Measurements from ENCODE around the gene SLC16A13.
"Not testable (repeated sequence)": the region's sequence is repeated elsewhere in the genome, so short reads cannot be mapped to it uniquely, and the experiment has no call there.

SLC16A13 gene

DNA sequence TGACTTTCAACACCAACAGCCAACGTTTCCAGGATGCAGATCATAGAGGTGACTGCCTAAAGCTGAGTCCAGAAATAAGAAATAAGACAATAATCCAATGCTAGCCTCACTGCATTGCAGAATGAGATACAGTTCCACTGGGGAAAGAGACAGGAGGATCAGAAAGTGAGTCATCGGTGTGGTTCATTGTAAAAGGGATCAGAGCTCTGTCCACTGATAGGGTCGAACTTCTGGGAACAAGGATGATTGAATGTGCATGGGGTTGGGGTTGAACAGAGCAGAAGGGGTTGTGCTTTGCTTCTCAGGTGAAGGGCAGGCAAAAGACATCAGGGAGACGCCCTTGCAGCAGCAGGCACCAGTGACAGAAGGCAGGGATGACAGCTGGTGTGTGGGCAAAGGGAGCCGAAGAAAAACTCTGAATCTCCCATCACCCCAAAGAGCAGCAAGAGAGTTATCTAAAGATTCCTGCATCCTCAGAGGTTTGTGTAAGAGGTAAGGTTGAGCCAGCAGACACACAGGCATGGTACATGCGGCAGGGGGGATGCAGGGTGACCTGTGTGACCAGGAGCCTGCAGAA lies 27.8 kb downstream of the SLC16A13 start:
- Mint-ChIP-seq H3K9me3 (peaks cover 6 to 15% of the 10 kb centered on the region in 2 donors), H3K4me1 (peaks cover 14% of the 10 kb centered on the region), H3K27ac (no peak overlapping the region), H3K4me3 (no peak overlapping the region), H3K27me3 (peaks cover 17% of the 10 kb centered on the region)
- no peak for ATAC-seq
- DNase-seq = no peak

- H3K27ac Mint-ChIP-seq = no peak overlapping the region
- peaks cover 17% of the 10 kb centered on the region for H3K27me3 Mint-ChIP-seq
- peaks cover 13 to 21% of the 10 kb centered on the region in 2 donors for H3K9me3 Mint-ChIP-seq
- DNase-seq = no peak
- H3K4me1 Mint-ChIP-seq = peaks cover 14% of the 10 kb centered on the region
- H3K4me3 Mint-ChIP-seq = no peak overlapping the region
- ATAC-seq = no peak
Measured at GRCh38 chr17:7064261-7064660, 28.4 kb downstream of the SLC16A13 start.

- Mint-ChIP-seq H3K27ac (no peak overlapping the region), H3K4me3 (no peak overlapping the region), H3K9me3 (peaks cover 13 to 25% of the 10 kb centered on the region in 2 donors), H3K27me3 (peaks cover 17% of the 10 kb centered on the region), H3K4me1 (no peaks in the 10 kb centered on the region)
- DNase-seq (no peak), ATAC-seq (no peak)
Measured at GRCh38 chr17:7067198-7067597, 31.4 kb downstream of the SLC16A13 start.

- no peak overlapping the region for H3K4me3 Mint-ChIP-seq
- no peak overlapping the region for H3K27ac Mint-ChIP-seq
- peaks cover 9% of the 10 kb centered on the region for H3K27me3 Mint-ChIP-seq
- peaks cover 13 to 25% of the 10 kb centered on the region in 2 donors for H3K9me3 Mint-ChIP-seq
- no peak for ATAC-seq
- no peak for DNase-seq
- H3K4me1 Mint-ChIP-seq = no peaks in the 10 kb centered on the region
Measured at GRCh38 chr17:7068268-7068667, 32.5 kb downstream of the SLC16A13 start.

- Mint-ChIP-seq H3K27me3 (no peaks in the 10 kb centered on the region), H3K27ac (no peak overlapping the region), H3K9me3 (peaks cover 13 to 25% of the 10 kb centered on the region in 2 donors), H3K4me1 (no peaks in the 10 kb centered on the region), H3K4me3 (no peak overlapping the region)
- ATAC-seq (no peak), DNase-seq (no peak)
Measured at GRCh38 chr17:7070712-7071111, 34.9 kb downstream of the SLC16A13 start.

DNA sequence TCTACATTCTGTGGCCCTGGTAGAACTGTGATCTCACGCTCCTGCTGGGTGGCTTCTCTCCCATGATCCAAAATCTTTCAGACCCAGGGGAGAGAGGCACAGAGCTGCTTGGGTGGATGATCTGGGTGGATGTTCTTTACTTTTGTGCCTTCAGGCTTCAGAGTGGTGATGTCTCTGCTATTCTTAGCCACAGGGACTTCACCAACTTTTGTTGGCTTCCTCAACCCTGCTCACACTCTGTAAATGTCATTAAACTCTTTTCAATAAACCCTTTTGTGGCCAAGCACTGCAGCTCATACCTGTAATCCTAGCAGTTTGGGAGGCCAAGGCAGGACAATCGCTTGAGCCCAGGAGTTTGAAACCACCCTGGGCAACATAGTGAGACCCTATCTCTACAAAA lies 36.6 kb downstream of the SLC16A13 start:
- Mint-ChIP-seq H3K9me3 (peaks cover 13 to 23% of the 10 kb centered on the region in 2 donors), H3K4me1 (no peaks in the 10 kb centered on the region), H3K27ac (no peak overlapping the region), H3K27me3 (no peaks in the 10 kb centered on the region), H3K4me3 (no peak overlapping the region)
- no peak for DNase-seq
- ATAC-seq = no peak

GRCh38 chr17:7074931-7075330 lies 39.1 kb downstream of the SLC16A13 start:
- peaks cover 2% of the 10 kb centered on the region for H3K4me1 Mint-ChIP-seq
- H3K4me3 Mint-ChIP-seq = no peak overlapping the region
- DNase-seq (no peak), ATAC-seq (no peak)
- no peaks in the 10 kb centered on the region for H3K27me3 Mint-ChIP-seq
- no peaks in the 10 kb centered on the region for H3K9me3 Mint-ChIP-seq
- no peak overlapping the region for H3K27ac Mint-ChIP-seq

GRCh38 chr17:7077911-7078546 lies 42.2 kb downstream of the SLC16A13 start:
- no peaks in the 10 kb centered on the region for H3K9me3 Mint-ChIP-seq
- ATAC-seq (no peak), DNase-seq (no peak)
- H3K27me3 Mint-ChIP-seq = peaks cover 6% of the 10 kb centered on the region
- no peak overlapping the region for H3K27ac Mint-ChIP-seq
- no peak overlapping the region for H3K4me3 Mint-ChIP-seq
- peaks cover 17% of the 10 kb centered on the region for H3K4me1 Mint-ChIP-seq

DNA sequence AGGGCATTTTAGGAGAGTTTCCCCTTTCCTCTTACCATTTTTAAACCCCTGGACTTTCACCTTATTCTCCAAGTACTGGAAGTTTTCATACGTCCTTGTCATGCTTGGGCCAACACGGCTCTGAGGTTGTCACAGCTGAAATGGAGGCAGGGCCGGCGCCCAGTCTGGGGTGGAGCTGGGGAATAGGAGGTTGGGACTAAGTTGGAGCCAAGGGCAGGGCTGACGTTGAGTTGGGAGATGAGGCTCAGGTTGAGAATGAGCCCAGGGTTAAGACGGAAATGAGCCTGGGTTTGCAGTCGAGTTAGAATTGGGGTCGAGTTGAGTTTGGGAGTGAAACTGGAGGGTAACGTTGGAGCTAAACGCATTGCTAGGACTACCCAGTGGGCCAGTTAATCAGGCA lies 42.9 kb downstream of the SLC16A13 start:
- DNase-seq (no peak), ATAC-seq (no peak)
- peaks cover 12% of the 10 kb centered on the region for H3K27me3 Mint-ChIP-seq
- H3K4me1 Mint-ChIP-seq = peaks cover 17% of the 10 kb centered on the region
- H3K4me3 Mint-ChIP-seq = no peak overlapping the region
- no peak overlapping the region for H3K27ac Mint-ChIP-seq
- no peaks in the 10 kb centered on the region for H3K9me3 Mint-ChIP-seq

GRCh38 chr17:7079581-7080455 lies 44.0 kb downstream of the SLC16A13 start, which contains the start of gene CLEC10A:
Gene CLEC10A, minus strand, starts transcription at chr17:7080251. Its CDS starts 1,439 bp downstream, at chr17:7078812.
- no peak for ATAC-seq
- peak within 1 kb of the TSS in 1 of 2 donors; percentile 1 for H3K27ac Mint-ChIP-seq

GRCh38 chr17:7080456-7081041 lies 44.7 kb downstream of the SLC16A13 start:
- peaks cover 23% of the 10 kb centered on the region for H3K4me1 Mint-ChIP-seq
- no peak overlapping the region for H3K4me3 Mint-ChIP-seq

More at GRCh38 chr17:7079581-7080455, 44.0 kb downstream of the SLC16A13 start, which contains the start of gene CLEC10A:
- peaks cover 22% of the 10 kb centered on the region for H3K27me3 Mint-ChIP-seq
- peaks cover 23% of the 10 kb centered on the region for H3K4me1 Mint-ChIP-seq
- no peaks in the 10 kb centered on the region for H3K9me3 Mint-ChIP-seq
- H3K4me3 Mint-ChIP-seq = no peak within 1 kb of the TSS
- DNase-seq = no peak

DNA sequence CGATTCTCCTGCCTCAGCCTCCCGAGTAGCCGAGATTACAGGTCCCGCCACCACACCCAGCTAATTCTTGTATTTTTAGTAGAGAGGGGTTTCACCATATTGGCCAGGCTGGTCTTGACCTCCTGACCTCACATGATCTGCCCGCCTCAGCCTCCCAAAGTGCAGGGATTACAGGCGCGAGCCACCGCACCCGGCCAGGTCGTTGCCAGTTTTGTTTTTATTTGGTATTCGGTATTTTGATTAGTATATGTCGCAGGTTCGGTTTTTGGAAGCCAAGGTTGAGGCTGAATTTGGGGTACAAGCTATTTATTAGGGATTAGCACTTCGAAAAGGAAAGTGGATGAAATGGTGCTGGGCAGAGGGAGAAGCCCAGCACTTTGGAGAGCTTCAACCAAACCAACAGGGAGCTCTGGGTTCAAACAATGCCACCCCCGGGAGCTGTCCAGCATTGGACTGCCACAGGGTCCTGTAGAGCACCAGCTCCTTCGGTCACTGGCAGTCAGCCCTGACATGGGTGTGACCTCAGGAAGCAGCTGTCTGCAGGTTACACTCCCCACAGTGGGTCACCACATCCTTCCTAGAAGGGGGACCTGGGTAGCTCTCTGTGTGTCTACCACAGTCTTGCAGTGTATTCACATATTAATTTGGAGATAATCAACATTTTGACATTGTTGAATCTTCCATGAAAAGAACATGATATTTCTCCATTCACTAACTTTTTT lies 45.7 kb downstream of the SLC16A13 start:
- ATAC-seq = peak; percentile 94

More at GRCh38 chr17:7080456-7081041, 44.7 kb downstream of the SLC16A13 start:
- Mint-ChIP-seq H3K27me3 (peaks cover 22% of the 10 kb centered on the region), H3K9me3 (no peaks in the 10 kb centered on the region), H3K27ac (peak overlapping the region in 1 of 2 donors; percentile 1)
- no peak for ATAC-seq
- DNase-seq = no peak

DNA sequence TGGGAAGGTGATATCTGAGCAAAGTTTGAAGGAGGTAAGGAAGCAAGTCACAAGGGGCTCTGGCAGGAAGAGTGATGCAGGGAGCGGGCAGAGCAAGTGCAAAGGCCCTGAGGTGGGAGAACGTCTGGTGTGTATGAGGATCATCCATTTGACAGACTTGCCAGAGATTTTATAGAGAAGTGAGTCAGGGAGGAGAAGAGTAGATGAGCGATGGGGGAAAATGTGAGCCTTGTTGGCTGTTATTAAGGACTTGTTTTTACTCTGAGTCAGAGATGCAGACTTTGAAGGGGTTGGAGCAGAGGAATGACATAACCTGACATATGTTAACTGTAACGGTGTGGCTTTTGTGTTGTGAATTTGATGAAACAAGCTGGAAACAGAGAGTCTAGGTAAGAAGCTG lies 47.8 kb downstream of the SLC16A13 start:
- Mint-ChIP-seq H3K4me1 (peaks cover 23% of the 10 kb centered on the region), H3K27ac (no peak overlapping the region), H3K27me3 (peaks cover 41% of the 10 kb centered on the region), H3K9me3 (no peaks in the 10 kb centered on the region), H3K4me3 (no peak overlapping the region)
- ATAC-seq (no peak), DNase-seq (no peak)

More for the DNA sequence above, 45.7 kb downstream of the SLC16A13 start:
- Mint-ChIP-seq H3K27me3 (peaks cover 29% of the 10 kb centered on the region), H3K4me1 (peaks cover 23% of the 10 kb centered on the region), H3K9me3 (no peaks in the 10 kb centered on the region), H3K4me3 (no peak overlapping the region), H3K27ac (peak overlapping the region in 1 of 2 donors; percentile 21)
- DNase-seq = peak in 1 of 2 donors; percentile 39

GRCh38 chr17:7084088-7084487 lies 48.3 kb downstream of the SLC16A13 start:
- Mint-ChIP-seq H3K27ac (no peak overlapping the region), H3K4me3 (no peak overlapping the region), H3K4me1 (peaks cover 23% of the 10 kb centered on the region), H3K9me3 (no peaks in the 10 kb centered on the region), H3K27me3 (peaks cover 46% of the 10 kb centered on the region)
- DNase-seq (no peak), ATAC-seq (no peak)

- H3K27ac Mint-ChIP-seq = peak overlapping the region in 1 of 2 donors; percentile 81
- peaks cover 37% of the 10 kb centered on the region for H3K27me3 Mint-ChIP-seq
- H3K9me3 Mint-ChIP-seq = not testable (repeated sequence)
Measured at GRCh38 chr17:7088442-7088841, 52.6 kb downstream of the SLC16A13 start.

More at GRCh38 chr17:7088442-7088841, 52.6 kb downstream of the SLC16A13 start:
- H3K4me1 Mint-ChIP-seq, H3K4me3 Mint-ChIP-seq, ATAC-seq, DNase-seq: not testable (repeated sequence)
